ENCODE measurements around the gene ARHGAP19.

The ARHGAP19 gene

DNA sequence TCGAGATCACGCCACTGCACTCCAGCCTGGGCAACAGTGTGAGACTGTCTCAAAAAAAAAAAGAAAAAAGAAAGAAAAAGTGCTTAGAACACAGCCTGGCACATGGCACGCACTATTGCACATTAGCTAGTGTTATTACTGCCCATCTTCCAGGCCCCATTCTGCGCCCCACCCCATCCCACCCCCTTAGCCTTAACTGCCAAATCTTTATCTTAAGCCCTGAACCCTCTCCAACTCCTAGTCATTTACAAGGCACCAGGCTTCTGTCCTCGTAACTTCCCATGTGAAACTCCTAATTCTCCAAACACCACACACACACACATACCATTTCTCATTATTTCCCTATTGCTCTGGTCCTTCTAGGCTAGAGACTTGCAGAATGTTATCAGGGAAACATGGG lies 37.3 kb upstream of the ARHGAP19 start:
- no peaks in the 10 kb centered on the region for H4K20me1 ChIP-seq (ENCODE audit: low read depth, low read length)
- no peak overlapping the region for H3K4me2 ChIP-seq (ENCODE audit: low read depth, low read length, poor library complexity, severe bottlenecking)
- no peak for TF ChIP-seq EZH2phosphoT487 (conservative IDR thresholded peaks at IDR 0.05; ENCODE audit: low read length)
- TF ChIP-seq, protein P1, sequence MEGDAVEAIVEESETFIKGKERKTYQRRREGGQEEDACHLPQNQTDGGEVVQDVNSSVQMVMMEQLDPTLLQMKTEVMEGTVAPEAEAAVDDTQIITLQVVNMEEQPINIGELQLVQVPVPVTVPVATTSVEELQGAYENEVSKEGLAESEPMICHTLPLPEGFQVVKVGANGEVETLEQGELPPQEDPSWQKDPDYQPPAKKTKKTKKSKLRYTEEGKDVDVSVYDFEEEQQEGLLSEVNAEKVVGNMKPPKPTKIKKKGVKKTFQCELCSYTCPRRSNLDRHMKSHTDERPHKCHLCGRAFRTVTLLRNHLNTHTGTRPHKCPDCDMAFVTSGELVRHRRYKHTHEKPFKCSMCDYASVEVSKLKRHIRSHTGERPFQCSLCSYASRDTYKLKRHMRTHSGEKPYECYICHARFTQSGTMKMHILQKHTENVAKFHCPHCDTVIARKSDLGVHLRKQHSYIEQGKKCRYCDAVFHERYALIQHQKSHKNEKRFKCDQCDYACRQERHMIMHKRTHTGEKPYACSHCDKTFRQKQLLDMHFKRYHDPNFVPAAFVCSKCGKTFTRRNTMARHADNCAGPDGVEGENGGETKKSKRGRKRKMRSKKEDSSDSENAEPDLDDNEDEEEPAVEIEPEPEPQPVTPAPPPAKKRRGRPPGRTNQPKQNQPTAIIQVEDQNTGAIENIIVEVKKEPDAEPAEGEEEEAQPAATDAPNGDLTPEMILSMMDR (IDR thresholded peaks at IDR 0.05; ENCODE audit: insufficient read depth, low read length, poor library complexity, severe bottlenecking) = no peak
- no peaks in the 10 kb centered on the region for H3K79me2 ChIP-seq (ENCODE audit: insufficient read depth, low read length)
- H3K27me3 ChIP-seq (ENCODE audit: low read length) = no peaks in the 10 kb centered on the region
- no peaks in the 10 kb centered on the region for H3F3A ChIP-seq (ENCODE audit: insufficient read depth)
- H3K27ac ChIP-seq (ENCODE audit: low read depth, low read length) = no peak overlapping the region
- no peaks in the 10 kb centered on the region for H3K9me3 ChIP-seq (ENCODE audit: insufficient read depth, low read length)
- H3K36me3 ChIP-seq (ENCODE audit: low read length) = no peaks in the 10 kb centered on the region
- H2AFZ ChIP-seq (ENCODE audit: low read depth, low read length, severe bottlenecking) = no peak overlapping the region
- no peak overlapping the region for H3K4me3 ChIP-seq (ENCODE audit: insufficient read depth, low read length, poor library complexity, severe bottlenecking)
- no peaks in the 10 kb centered on the region for H3K9me2 ChIP-seq (replicated peaks; ENCODE audit: insufficient read depth, low read length)
- no peak overlapping the region for H3K9ac ChIP-seq (ENCODE audit: low read length)

DNA sequence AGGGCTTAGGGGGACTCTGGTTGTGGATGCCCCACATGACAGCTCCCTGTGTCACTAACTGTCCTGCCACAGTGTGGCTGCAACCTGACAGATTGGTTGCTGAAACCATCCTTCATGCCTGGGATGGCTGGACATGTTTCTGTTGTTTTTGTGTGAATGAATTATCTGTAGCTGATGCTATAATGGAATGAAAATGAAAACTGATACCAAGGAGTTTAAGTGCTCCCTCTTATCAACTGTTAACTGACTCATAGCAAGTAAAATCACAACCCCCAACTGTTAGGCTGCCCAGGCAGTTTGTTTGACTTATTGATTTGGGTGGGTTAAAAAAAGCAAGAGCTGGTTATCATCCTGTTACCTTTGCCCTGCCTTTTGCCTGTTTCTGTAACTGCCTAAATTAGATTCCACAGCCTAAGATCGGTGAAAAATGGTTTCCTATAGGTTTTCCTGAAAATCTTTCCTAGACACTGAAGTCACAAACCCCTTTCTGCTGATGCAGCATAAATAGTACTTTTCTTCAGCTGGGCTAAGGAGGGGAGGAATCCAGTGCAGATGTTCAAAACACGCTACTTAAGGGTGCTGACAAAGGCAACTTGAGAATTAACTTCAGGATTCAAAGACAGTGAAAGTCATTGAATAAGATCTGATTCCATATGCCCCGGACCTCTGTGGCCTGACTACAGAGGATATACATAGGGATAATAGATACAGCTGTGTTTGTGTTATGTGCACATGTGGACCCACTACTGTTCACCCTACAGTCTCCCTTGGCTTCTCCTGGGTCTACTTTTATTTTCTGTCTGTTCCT lies 36.4 kb upstream of the ARHGAP19 start:
- Histone ChIP-seq H3K9me3 (ENCODE audit: insufficient read depth, low read length) (no peaks in the 10 kb centered on the region), H3K9ac (ENCODE audit: low read length) (no peak overlapping the region), H3K4me3 (ENCODE audit: insufficient read depth, low read length, poor library complexity, severe bottlenecking) (no peak overlapping the region), H2AFZ (ENCODE audit: low read depth, low read length, severe bottlenecking) (no peak overlapping the region), H3K27ac (ENCODE audit: low read depth, low read length) (no peak overlapping the region), H3K9me2 (replicated peaks; ENCODE audit: insufficient read depth, low read length) (no peaks in the 10 kb centered on the region), H4K20me1 (ENCODE audit: low read depth, low read length) (no peaks in the 10 kb centered on the region), H3F3A (ENCODE audit: insufficient read depth) (no peaks in the 10 kb centered on the region), H3K36me3 (ENCODE audit: low read length) (no peaks in the 10 kb centered on the region), H3K4me2 (ENCODE audit: low read depth, low read length, poor library complexity, severe bottlenecking) (no peak overlapping the region), H3K79me2 (ENCODE audit: insufficient read depth, low read length) (no peaks in the 10 kb centered on the region), H3K27me3 (ENCODE audit: low read length) (no peaks in the 10 kb centered on the region)
- TF ChIP-seq, protein P1 (IDR thresholded peaks at IDR 0.05; ENCODE audit: insufficient read depth, low read length, poor library complexity, severe bottlenecking) = no peak
- TF ChIP-seq EZH2phosphoT487 (conservative IDR thresholded peaks at IDR 0.05; ENCODE audit: low read length) = no peak

DNA sequence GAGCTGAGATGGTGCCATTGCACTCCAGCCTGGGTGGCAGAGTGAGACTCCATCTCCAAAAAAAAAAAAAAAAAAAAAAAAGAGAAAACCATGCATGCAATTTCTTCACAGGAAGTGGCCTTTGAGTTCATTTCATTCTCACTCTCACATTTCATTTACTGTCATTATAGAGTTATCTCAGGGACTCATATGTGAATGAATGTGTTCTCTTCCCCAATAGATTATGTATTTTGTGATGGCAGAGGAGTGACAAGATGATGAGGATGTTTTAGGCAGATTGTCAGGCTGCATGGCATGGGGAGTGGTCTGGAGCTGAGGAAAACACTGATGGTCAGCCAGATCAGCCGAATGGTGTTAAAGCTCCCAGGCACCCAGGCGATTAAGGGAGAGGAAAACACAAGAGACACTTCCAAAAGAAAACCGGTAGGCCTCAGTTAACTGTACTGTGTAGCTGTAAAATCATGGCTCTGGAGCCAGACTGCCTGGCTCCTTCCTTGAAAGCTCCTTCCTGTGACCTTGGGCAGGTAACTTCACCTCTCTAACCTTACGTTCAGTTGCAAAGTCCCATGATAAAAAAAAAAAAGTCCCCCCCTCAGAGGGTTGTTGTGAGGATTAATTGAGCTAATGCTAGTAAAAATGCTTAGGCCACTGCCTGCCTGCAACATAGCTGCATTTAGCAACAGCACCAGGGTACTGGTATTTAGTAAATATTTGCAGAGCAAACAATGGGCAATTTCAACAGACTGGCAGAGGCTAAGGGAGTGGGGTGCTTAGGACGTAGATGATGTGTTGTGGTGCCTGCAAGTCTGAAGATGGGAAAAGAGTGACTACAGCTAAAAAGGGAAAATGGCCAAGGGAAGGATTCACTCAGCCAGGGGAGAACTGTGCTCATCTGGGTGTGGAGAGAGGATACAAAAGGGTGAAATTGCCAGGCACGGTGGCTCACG lies 35.2 kb upstream of the ARHGAP19 start:
- H3K4me2 ChIP-seq (ENCODE audit: low read depth, low read length, poor library complexity, severe bottlenecking) = no peak overlapping the region

More for the DNA sequence above, 35.2 kb upstream of the ARHGAP19 start:
- Histone ChIP-seq H2AFZ (ENCODE audit: low read depth, low read length, severe bottlenecking) (no peak overlapping the region), H3K27ac (ENCODE audit: low read depth, low read length) (no peak overlapping the region), H4K20me1 (ENCODE audit: low read depth, low read length) (no peaks in the 10 kb centered on the region), H3K9me2 (replicated peaks; ENCODE audit: insufficient read depth, low read length) (no peaks in the 10 kb centered on the region), H3K79me2 (ENCODE audit: insufficient read depth, low read length) (no peaks in the 10 kb centered on the region), H3K36me3 (ENCODE audit: low read length) (no peaks in the 10 kb centered on the region), H3K9ac (ENCODE audit: low read length) (no peak overlapping the region), H3F3A (ENCODE audit: insufficient read depth) (no peaks in the 10 kb centered on the region), H3K27me3 (ENCODE audit: low read length) (no peaks in the 10 kb centered on the region), H3K9me3 (ENCODE audit: insufficient read depth, low read length) (no peaks in the 10 kb centered on the region), H3K4me3 (ENCODE audit: insufficient read depth, low read length, poor library complexity, severe bottlenecking) (no peak overlapping the region)
- TF ChIP-seq EZH2phosphoT487 (conservative IDR thresholded peaks at IDR 0.05; ENCODE audit: low read length) = no peak
- TF ChIP-seq, protein P1 (IDR thresholded peaks at IDR 0.05; ENCODE audit: insufficient read depth, low read length, poor library complexity, severe bottlenecking) = no peak
